ENCODE results near the gene LMO3.

The LMO3 gene

DNA sequence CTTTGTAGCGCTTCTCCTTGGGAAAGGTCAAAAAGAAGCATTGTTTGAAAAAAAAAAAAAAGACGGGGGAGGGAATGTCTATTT is at the start of gene LMO3:
Gene LMO3, minus strand, starts transcription at position 46 of the 84 bp plus-strand sequence. CDS start 5,302 bp downstream, outside the sequence.
- Mint-ChIP-seq H3K27ac (no peak within 1 kb of the TSS), H3K4me3 (no peak within 1 kb of the TSS), H3K36me3 (no peaks in the 10 kb centered on the region), H3K27me3 (peaks cover 32% of the 10 kb centered on the region), H3K4me1 (ENCODE audit: low read depth) (peaks cover 2% of the 10 kb centered on the region), H3K9me3 (ENCODE audit: low read depth) (no peaks in the 10 kb centered on the region)

DNA sequence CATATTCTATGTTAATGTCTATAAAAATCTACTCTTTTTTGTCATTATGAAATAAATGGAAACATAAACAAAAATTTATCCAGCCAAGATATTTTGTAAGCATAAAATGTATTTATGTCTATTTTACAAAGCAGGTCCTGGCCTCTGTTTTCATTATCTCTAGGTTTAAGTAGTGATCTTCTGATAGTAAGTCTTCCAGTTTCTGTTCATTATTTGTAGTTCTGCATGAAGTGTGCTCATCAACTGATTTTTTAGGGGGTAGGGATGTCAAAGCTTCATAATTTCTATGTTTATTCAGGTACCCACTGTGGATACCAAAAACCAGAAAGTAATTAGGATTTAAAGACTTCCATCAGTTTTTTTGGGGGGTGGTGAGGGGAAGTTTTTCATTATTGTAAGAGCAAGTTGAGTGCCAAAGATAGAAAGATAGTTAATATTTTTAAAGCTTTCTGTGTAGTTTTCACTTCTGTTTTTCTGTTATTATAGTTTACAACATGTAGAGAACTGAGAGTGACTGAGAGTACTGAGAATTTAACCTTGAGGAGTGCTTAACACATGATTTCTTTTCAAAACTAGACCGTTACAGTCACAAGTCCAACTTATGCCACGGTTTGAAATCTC is 30.6 kb upstream of the LMO3 start:
- H3K27me3 Mint-ChIP-seq: no peaks in the 10 kb centered on the region
- no peak overlapping the region for H3K4me3 Mint-ChIP-seq
- H3K27ac Mint-ChIP-seq: no peak overlapping the region
- H3K4me1 Mint-ChIP-seq (ENCODE audit: low read depth): no peaks in the 10 kb centered on the region
- H3K36me3 Mint-ChIP-seq: no peaks in the 10 kb centered on the region
- no peaks in the 10 kb centered on the region for H3K9me3 Mint-ChIP-seq (ENCODE audit: low read depth)

DNA sequence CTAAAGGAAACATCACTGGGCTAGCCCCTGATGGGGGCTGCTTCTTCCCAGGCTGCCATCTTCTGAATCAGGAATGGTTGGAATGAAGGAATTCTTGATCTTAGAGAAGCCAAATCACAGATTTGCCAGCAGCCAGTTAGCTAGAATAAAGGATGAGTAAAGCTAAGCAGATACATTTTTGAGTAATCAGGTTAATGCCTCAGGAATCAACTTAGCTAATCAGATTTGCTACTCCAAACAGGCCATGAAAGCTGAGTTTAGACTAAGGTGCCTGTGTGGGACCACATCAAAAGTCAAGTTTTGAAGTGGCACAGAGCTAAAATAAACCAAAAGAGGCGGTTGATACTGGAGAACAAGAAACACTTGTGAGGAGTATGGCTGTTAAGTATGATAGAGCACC is 28.8 kb upstream of the LMO3 start:
- no peaks in the 10 kb centered on the region for H3K27me3 Mint-ChIP-seq
- H3K4me1 Mint-ChIP-seq (ENCODE audit: low read depth): no peaks in the 10 kb centered on the region
- H3K4me3 Mint-ChIP-seq: no peak overlapping the region
- no peaks in the 10 kb centered on the region for H3K36me3 Mint-ChIP-seq
- no peak overlapping the region for H3K27ac Mint-ChIP-seq
- peaks cover 4% of the 10 kb centered on the region for H3K9me3 Mint-ChIP-seq (ENCODE audit: low read depth)

DNA sequence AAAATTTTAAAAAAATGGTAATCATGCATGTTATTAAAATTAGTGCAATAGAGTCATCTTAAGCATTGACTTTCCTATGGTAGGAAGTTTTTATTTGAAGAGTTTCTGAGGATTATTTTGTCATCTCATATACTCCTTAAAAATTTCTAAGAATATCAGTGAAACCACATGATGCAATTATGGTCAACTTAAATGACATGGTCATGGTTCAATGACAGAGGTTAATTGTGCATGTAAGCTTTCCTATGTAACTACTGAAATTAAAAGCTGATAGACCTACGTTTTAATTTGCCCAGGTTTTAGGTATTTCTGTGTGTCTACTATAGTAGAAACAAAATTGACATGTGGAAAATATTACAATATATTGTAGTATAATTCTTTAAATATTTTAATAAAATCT is 21.0 kb upstream of the LMO3 start:
- Mint-ChIP-seq H3K27me3 (no peaks in the 10 kb centered on the region), H3K4me3 (no peak overlapping the region), H3K4me1 (ENCODE audit: low read depth) (no peaks in the 10 kb centered on the region), H3K27ac (no peak overlapping the region), H3K36me3 (no peaks in the 10 kb centered on the region), H3K9me3 (ENCODE audit: low read depth) (peaks cover 4% of the 10 kb centered on the region)

DNA sequence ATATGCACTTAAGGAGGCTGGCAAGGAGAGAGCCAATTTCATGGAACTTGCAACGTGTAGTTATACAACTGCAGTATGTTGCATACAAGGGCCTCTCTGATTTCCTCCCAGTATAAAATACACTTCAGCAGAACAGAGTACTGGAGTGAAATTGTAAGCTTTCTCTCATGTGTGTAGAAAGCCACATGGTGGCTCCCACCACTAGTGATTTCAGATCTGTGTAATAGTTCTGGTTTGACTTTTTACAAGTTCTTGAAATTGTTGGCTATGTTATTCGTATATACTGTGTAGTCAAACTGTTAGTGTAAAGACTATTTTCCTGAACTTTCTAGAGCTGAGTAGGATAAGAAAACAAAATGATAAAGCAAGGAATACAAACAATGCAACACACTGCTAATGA is 16.4 kb upstream of the LMO3 start:
- Mint-ChIP-seq H3K36me3 (no peaks in the 10 kb centered on the region), H3K4me3 (no peak overlapping the region), H3K4me1 (ENCODE audit: low read depth) (no peaks in the 10 kb centered on the region), H3K9me3 (ENCODE audit: low read depth) (peaks cover 3% of the 10 kb centered on the region), H3K27ac (no peak overlapping the region), H3K27me3 (no peaks in the 10 kb centered on the region)

DNA sequence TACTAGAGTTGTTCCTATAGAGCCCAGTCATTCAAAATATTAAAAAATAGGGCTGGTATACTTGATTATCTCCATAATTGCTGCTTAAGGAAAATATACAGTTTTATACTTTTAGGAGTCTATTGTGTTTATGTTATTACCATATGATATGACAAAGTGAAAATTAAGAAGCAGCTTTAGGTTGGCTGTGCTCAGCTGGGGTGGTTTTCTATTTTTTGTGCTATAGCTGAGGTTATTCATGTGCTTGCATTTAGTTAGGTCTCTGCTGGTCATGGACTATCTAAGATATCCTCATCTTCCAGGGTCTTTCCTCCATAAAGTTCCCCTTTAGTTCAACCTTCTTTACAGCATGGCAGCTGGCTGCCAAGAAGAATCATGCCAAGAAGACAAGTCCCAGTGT is 13.6 kb upstream of the LMO3 start:
- no peaks in the 10 kb centered on the region for H3K4me1 Mint-ChIP-seq (ENCODE audit: low read depth)
- no peaks in the 10 kb centered on the region for H3K36me3 Mint-ChIP-seq
- H3K9me3 Mint-ChIP-seq (ENCODE audit: low read depth): peaks cover 8% of the 10 kb centered on the region
- no peaks in the 10 kb centered on the region for H3K27me3 Mint-ChIP-seq
- H3K4me3 Mint-ChIP-seq: no peak overlapping the region
- no peak overlapping the region for H3K27ac Mint-ChIP-seq

DNA sequence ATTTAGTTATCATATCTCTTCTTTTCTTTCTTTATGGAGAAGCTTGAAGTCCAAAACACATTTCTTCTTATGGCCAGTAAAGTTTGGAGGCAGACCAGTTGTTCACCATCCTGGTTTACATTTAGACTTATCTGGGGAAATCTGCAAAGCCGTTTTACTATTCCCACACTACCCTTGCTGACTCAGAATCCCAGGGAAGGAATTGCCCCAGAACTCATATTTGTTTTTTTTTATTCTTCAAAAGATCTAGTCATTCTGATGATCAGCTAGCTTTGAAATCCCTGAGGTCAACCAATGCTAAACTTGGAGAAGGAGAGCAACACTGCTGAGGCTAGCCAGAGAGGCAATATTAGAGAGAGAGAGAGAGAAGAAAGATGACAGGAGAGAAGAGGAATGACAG is 12.3 kb upstream of the LMO3 start:
- H3K4me1 Mint-ChIP-seq (ENCODE audit: low read depth): no peaks in the 10 kb centered on the region
- peaks cover 8% of the 10 kb centered on the region for H3K9me3 Mint-ChIP-seq (ENCODE audit: low read depth)
- no peaks in the 10 kb centered on the region for H3K27me3 Mint-ChIP-seq
- no peaks in the 10 kb centered on the region for H3K36me3 Mint-ChIP-seq
- no peak overlapping the region for H3K4me3 Mint-ChIP-seq
- no peak overlapping the region for H3K27ac Mint-ChIP-seq

DNA sequence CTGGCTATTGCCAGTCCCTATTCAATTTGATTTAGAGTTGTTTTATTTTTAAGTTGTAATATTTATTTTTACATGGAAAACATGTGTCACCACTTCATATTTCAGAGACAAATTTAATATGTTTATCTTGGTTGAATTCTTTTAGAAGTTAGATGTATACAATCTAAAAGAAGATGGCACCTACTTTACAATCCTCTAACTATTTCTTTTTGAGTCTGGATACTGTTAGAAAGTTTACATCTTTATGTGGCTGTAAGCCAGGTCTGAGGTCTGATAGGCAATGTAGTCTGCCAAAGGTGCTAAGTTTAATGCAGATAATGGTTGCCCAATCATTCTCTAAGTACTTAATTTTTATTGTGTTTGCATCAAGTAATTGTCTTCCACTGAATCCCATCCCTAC is 7.2 kb upstream of the LMO3 start:
- no peak overlapping the region for H3K4me3 Mint-ChIP-seq
- H3K27ac Mint-ChIP-seq: no peak overlapping the region
- peaks cover 5% of the 10 kb centered on the region for H3K9me3 Mint-ChIP-seq (ENCODE audit: low read depth)
- no peaks in the 10 kb centered on the region for H3K36me3 Mint-ChIP-seq
- H3K4me1 Mint-ChIP-seq (ENCODE audit: low read depth): no peaks in the 10 kb centered on the region
- H3K27me3 Mint-ChIP-seq: peaks cover 8% of the 10 kb centered on the region

DNA sequence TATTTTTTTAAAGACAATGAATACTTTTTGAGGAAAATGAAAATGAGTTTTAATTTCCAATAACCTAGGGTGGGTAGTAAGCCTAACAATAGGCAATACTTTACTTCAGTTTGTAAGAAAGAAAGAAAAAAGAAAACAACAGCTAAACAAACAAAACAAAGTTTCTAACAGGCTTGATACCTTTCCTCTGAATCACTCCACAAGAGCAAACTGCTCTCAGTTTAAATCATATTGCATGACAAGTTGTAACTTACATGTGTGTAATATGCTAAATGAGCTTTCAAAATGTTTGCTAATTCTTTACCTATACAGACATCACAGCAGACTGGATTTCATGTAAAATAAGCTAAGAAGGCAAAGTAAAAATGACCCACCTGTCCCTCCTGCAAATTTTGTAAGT is 6.7 kb upstream of the LMO3 start:
- no peak overlapping the region for H3K4me3 Mint-ChIP-seq
- no peaks in the 10 kb centered on the region for H3K36me3 Mint-ChIP-seq
- H3K27me3 Mint-ChIP-seq: peaks cover 13% of the 10 kb centered on the region
- H3K4me1 Mint-ChIP-seq (ENCODE audit: low read depth): no peaks in the 10 kb centered on the region
- no peak overlapping the region for H3K27ac Mint-ChIP-seq
- H3K9me3 Mint-ChIP-seq (ENCODE audit: low read depth): peaks cover 5% of the 10 kb centered on the region

DNA sequence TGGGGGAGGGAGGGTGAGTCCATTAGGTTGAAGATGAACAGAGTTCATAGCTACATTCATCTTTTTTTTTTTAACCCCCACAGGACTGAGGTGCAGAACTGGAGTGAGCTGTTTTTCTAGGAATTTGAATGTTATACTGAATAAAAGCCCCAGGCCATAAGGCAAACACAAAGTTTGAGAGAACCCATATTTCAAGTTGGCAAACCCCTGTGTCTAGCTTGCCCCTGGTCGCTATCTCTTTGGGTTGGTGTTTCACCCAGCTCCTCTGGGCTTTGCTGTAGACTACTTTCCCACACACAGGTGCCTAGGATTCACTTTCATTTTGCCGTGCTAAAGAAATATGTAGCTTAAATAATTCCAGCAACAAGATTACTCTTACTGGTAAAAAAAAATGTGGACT is 5.2 kb upstream of the LMO3 start:
- H3K27ac Mint-ChIP-seq: no peak overlapping the region
- no peak overlapping the region for H3K4me3 Mint-ChIP-seq
- H3K9me3 Mint-ChIP-seq (ENCODE audit: low read depth): peaks cover 5% of the 10 kb centered on the region
- no peaks in the 10 kb centered on the region for H3K36me3 Mint-ChIP-seq
- no peaks in the 10 kb centered on the region for H3K4me1 Mint-ChIP-seq (ENCODE audit: low read depth)
- peaks cover 23% of the 10 kb centered on the region for H3K27me3 Mint-ChIP-seq

DNA sequence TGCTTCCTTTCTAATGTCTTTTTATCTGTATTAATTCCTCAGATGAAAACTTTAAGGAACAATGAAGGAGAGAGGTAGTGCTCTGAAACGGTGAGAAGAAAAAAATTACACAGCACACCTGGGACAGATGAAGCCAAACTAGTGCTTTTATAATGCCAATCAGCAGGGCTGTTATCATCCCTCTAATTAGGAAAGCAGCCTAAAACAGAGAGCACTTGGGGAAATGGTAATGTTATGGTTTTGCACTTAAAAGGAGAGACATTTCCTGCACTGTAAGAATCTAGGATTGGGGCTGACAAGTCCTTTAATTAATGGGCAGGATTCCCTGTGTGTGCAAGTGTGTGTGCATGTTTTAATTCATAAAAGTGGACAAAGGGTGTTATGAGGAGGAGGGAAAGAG is 4.8 kb upstream of the LMO3 start:
- no peak overlapping the region for H3K4me3 Mint-ChIP-seq
- peaks cover under 1% of the 10 kb centered on the region for H3K4me1 Mint-ChIP-seq (ENCODE audit: low read depth)
- H3K27ac Mint-ChIP-seq: no peak overlapping the region
- H3K9me3 Mint-ChIP-seq (ENCODE audit: low read depth): peaks cover 5% of the 10 kb centered on the region
- peaks cover 25% of the 10 kb centered on the region for H3K27me3 Mint-ChIP-seq
- no peaks in the 10 kb centered on the region for H3K36me3 Mint-ChIP-seq

DNA sequence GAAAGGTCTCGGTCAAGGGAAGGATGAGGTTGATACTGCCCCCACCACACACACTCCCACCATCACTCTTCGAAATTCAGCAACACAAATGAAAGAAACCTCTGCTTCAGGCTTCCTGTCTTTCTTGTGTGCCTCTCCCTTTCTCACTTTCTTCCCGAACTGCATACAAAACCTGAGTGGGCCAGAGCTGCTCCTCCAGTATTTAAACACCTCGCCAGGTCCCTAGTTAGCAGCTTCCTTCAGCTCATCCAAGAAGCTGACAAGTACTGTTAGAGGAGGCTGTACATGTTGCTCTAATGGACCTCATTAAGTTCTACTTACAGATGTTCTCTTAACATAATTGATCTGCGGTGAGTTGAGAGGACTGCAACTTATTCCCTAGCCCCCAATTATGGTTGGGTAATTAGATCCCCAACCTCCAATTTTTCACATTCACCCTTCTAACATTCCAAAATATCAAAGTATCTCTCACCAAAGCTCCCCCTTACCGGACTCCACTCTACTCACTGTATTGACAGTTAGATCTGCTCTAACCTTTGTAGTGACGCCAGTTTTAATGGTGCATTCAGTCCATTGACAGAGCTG is 4.1 kb upstream of the LMO3 start:
- Mint-ChIP-seq H3K9me3 (ENCODE audit: low read depth) (peaks cover 5% of the 10 kb centered on the region), H3K4me3 (no peak overlapping the region), H3K4me1 (ENCODE audit: low read depth) (peaks cover 2% of the 10 kb centered on the region), H3K27ac (no peak overlapping the region), H3K27me3 (peaks cover 28% of the 10 kb centered on the region), H3K36me3 (no peaks in the 10 kb centered on the region)

DNA sequence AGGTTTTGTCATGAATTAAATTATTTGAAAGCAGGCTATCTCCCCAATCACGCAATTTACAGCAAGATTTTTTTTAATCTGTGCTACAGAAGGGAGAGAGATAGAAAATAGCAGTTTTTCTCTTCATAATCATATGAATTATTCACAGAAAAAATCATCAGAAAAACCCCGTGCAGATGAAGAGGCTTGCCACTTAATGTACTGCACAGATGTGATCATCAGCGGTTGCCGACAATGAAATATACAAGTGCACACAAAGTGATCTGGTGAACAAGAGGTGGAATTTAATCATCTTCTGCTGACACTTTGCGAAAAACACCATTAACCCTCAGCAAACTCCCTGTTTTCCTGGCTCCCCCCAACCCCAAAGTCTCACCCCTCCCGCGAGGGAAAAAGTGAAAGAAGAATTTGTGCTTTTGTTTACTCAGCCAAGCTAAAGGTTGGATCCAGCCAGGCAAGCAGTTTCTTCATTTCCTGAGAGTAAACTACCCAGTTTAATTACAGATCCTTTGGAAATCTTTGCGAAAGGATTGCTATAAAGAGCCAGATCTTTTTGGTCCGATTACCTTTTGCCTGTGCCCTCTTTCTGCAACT is 3.1 kb upstream of the LMO3 start:
- no peak overlapping the region for H3K27ac Mint-ChIP-seq
- no peak overlapping the region for H3K4me3 Mint-ChIP-seq
- no peaks in the 10 kb centered on the region for H3K9me3 Mint-ChIP-seq (ENCODE audit: low read depth)
- peaks cover 32% of the 10 kb centered on the region for H3K27me3 Mint-ChIP-seq
- no peaks in the 10 kb centered on the region for H3K36me3 Mint-ChIP-seq
- H3K4me1 Mint-ChIP-seq (ENCODE audit: low read depth): peaks cover 2% of the 10 kb centered on the region

DNA sequence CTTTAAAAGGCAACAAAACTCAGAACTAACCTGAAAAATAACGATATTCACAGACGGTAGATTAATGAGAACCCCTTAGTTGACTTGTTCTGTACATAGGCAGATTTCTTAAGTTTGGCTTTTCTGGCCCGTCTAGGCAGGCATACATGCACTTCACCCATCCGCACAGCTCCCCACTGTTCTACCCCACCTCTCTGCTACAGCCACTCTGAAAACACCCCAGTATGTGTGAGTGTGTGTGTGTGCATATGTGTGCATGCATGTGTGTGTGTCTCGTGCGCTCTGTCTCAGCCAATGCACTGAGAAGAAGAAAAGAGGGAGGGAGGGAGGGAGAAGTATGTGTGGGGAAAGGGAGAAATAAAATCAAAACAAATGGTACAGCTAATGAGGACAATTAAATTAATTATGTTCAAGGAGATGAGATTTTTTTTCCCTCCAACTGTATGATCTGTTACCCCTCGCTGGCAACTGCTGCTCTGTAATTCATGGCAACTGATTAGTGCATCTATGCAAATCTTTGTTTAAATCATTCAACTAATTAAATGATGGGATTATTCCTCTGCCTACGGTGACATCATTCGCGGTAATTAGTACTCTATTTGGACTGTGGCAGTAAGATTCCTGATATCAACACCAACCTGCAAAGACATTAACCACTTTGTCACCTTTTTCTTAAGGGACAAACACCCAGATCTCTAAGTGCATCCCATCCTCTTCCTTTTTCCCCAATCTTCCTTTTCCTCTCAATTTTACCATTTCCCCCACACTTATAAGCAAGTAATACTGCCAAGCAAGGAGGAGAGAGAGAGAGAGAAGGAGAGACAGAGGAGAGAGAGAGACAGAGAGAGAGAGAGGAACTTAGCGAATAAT is 2.2 kb upstream of the LMO3 start:
- peaks cover 32% of the 10 kb centered on the region for H3K27me3 Mint-ChIP-seq
- H3K36me3 Mint-ChIP-seq: no peaks in the 10 kb centered on the region
- H3K27ac Mint-ChIP-seq: no peak overlapping the region
- no peaks in the 10 kb centered on the region for H3K9me3 Mint-ChIP-seq (ENCODE audit: low read depth)
- no peak overlapping the region for H3K4me3 Mint-ChIP-seq
- H3K4me1 Mint-ChIP-seq (ENCODE audit: low read depth): peaks cover 2% of the 10 kb centered on the region

DNA sequence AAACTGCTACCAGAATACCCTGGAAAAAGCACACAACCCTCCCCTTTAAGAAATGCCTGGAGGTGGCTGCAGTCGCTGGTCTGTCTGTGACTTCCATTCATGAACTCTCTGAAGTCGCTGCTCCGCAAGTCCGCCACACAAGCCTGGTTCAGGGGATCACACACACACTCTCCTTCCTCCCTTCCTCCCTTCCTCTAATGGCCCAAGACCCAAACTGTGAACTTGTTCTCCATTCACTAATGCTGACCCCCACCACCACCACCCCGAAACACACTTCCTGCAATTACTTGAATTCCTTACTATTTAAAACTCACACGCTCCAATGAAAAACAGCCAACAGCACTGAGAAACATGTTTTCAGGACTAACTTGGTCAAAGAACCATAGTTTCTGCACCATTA is 1.0 kb upstream of the LMO3 start:
- Mint-ChIP-seq H3K4me1 (ENCODE audit: low read depth) (peaks cover 2% of the 10 kb centered on the region), H3K9me3 (ENCODE audit: low read depth) (no peaks in the 10 kb centered on the region), H3K4me3 (no peak overlapping the region), H3K36me3 (no peaks in the 10 kb centered on the region), H3K27me3 (peaks cover 32% of the 10 kb centered on the region), H3K27ac (no peak overlapping the region)
